SIG-M5 treated with dmso at 0.1 percent for 504 hours (cell line): ENCODE results near the gene ZNF837.
A peak's percentile ranks its signal among the peaks of the same experiment; 100 is the strongest.
"Not testable (repeated sequence)": the region's sequence is repeated elsewhere in the genome, so short reads cannot be mapped to it uniquely, and the experiment has no call there.

ENCODE experiments used
- DNase-seq: peaks from one replicate; lab custom pipeline; 2025; ENCODE audit not compliant: unreplicated experiment; lab: John Stamatoyannopoulos, UW

Gene ZNF837

GRCh38 chr19:58380662-58381459 is at the start of gene ZNF837:
Gene ZNF837, minus strand, starts transcription at chr19:58381030. Its CDS starts 11,698 bp downstream, at chr19:58369332.
- peak; percentile 99 for DNase-seq

GRCh38 chr19:58429745-58430144 is 48.9 kb upstream of the ZNF837 start:
- DNase-seq = no peak

GRCh38 chr19:58428617-58429016 is 47.8 kb upstream of the ZNF837 start:
- DNase-seq = no peak

GRCh38 chr19:58417071-58417470 is 36.2 kb upstream of the ZNF837 start:
- DNase-seq = no peak

GRCh38 chr19:58416604-58417003 is 35.8 kb upstream of the ZNF837 start:
- no peak for DNase-seq

GRCh38 chr19:58409010-58409790 is 28.4 kb upstream of the ZNF837 start:
- DNase-seq = peak; percentile 48

- peak; percentile 96 for DNase-seq
Observed at GRCh38 chr19:58408152-58409009, 27.6 kb upstream of the ZNF837 start, which contains the start of gene ZNF584. Gene ZNF584, plus strand, starts transcription at chr19:58408649. Its CDS starts 499 bp downstream, at chr19:58409148.

GRCh38 chr19:58407658-58408151 is 26.9 kb upstream of the ZNF837 start:
- DNase-seq = no peak

- DNase-seq = no peak
Observed at GRCh38 chr19:58406818-58407657, 26.2 kb upstream of the ZNF837 start.

- not testable (repeated sequence) for DNase-seq
Observed at GRCh38 chr19:58403920-58404478, 23.2 kb upstream of the ZNF837 start.

GRCh38 chr19:58401840-58402421 is 21.1 kb upstream of the ZNF837 start:
- DNase-seq = no peak

GRCh38 chr19:58400916-58401839 is 20.3 kb upstream of the ZNF837 start:
- peak; percentile 97 for DNase-seq

- no peak for DNase-seq
Observed at GRCh38 chr19:58400316-58400915, 19.6 kb upstream of the ZNF837 start.

- no peak for DNase-seq
Observed at GRCh38 chr19:58399903-58400302, 19.1 kb upstream of the ZNF837 start.

GRCh38 chr19:58398545-58398944 is 17.7 kb upstream of the ZNF837 start:
- DNase-seq = no peak

GRCh38 chr19:58398087-58398486 is 17.3 kb upstream of the ZNF837 start:
- DNase-seq = no peak

- no peak for DNase-seq
Observed at GRCh38 chr19:58397533-58398037, 16.8 kb upstream of the ZNF837 start.
